Liver (tissue), 9 donors: ENCODE data around the gene RBMS3. TPM values are rescaled to one million over a fixed set of nuclear protein-coding genes. Genes with fewer than 3 reads are reported as not detected.

Experiments used
- DNase-seq: peaks from one replicate; pipeline ENCODE4 v3.0.0-alpha.2; 2017; ENCODE audit warnings: low spot score
- H3K27ac ChIP-seq, 2 donors: one replicate each; pipeline ENCODE4 v1.7.0; 2013; ENCODE audit warnings: inconsistent platforms in 2 of 2, low read length in 2 of 2, control low read depth in 1 of 2, low read depth in 1 of 2, mild to moderate bottlenecking in 1 of 2
- H3K27me3 ChIP-seq, 4 donors: one replicate each; pipeline versions ENCODE4 v1.6.1 to v1.7.0; 2013; ENCODE audit warnings: low read length in 3 of 4, inconsistent platforms in 1 of 4, mild to moderate bottlenecking in 1 of 4, moderate library complexity in 1 of 4; ENCODE audit not compliant: control insufficient read depth in 4 of 4, insufficient read depth in 4 of 4
- H3K36me3 ChIP-seq, 4 donors: one replicate each; pipeline versions ENCODE4 v1.6.1 to v1.7.0; 2013; ENCODE audit warnings: low read length in 3 of 4, mild to moderate bottlenecking in 3 of 4, low read depth in 1 of 4, moderate library complexity in 1 of 4; ENCODE audit not compliant: control insufficient read depth in 4 of 4, insufficient read depth in 3 of 4
- H3K4me1 ChIP-seq, 4 donors: one replicate each; pipeline versions ENCODE4 v1.6.1 to v1.7.0; 2013; ENCODE audit warnings: low read length in 3 of 4, mild to moderate bottlenecking in 3 of 4, moderate library complexity in 1 of 4; ENCODE audit not compliant: control insufficient read depth in 4 of 4, insufficient read depth in 4 of 4
- H3K4me3 ChIP-seq, 3 donors: one replicate each; pipeline versions ENCODE4 v1.6.1 to v1.7.0; 2013; ENCODE audit warnings: low read length in 3 of 3, control low read depth in 1 of 3, low read depth in 1 of 3, mild to moderate bottlenecking in 1 of 3
- H3K9ac ChIP-seq, 2 donors: one replicate each; pipeline ENCODE4 v1.7.0; 2013; ENCODE audit warnings: low read length in 2 of 2, mild to moderate bottlenecking in 2 of 2, moderate library complexity in 2 of 2, control low read depth in 1 of 2, low read depth in 1 of 2
- H3K9me3 ChIP-seq, 4 donors: one replicate each; pipeline versions ENCODE4 v1.6.1 to v1.7.0; 2013; ENCODE audit warnings: low read length in 3 of 4; ENCODE audit not compliant: control insufficient read depth in 4 of 4
- ATF3 ChIP-seq: IDR thresholded peaks from 2 replicates; pipeline ENCODE4 v1.6.1; 2016; ENCODE audit warnings: antibody characterized with exemption
- CTCF ChIP-seq: fragments of 150-350 bp; IDR thresholded peaks from 2 replicates; pipeline ENCODE4 v1.5.1; 2017; ENCODE audit warnings: improper control_type of control experiment, low read depth, low read length; ENCODE audit not compliant: missing input control
- EGR1 ChIP-seq, 2 donors: IDR thresholded peaks; 2 replicates each; pipeline ENCODE4 v1.6.1; 2016 to 2018; ENCODE audit warnings: antibody characterized with exemption in 2 of 2, low read depth in 2 of 2
- FOXA1 ChIP-seq: IDR thresholded peaks from 2 replicates; pipeline ENCODE4 v1.6.1; 2016; ENCODE audit warnings: antibody characterized with exemption
- FOXA2 ChIP-seq: IDR thresholded peaks from 2 replicates; pipeline ENCODE4 v1.6.1; 2016; ENCODE audit warnings: antibody characterized with exemption
- GABPA ChIP-seq, 2 donors: IDR thresholded peaks in 1 of 2; conservative IDR thresholded peaks in 1 of 2; 2 replicates each; pipeline ENCODE4 v1.6.1; 2016; ENCODE audit warnings: antibody characterized with exemption in 2 of 2, mild to moderate bottlenecking in 1 of 2, moderate library complexity in 1 of 2
- HNF4A ChIP-seq, 2 donors: conservative IDR thresholded peaks; 2 replicates each; pipeline ENCODE4 v1.6.1; 2016; ENCODE audit warnings: antibody characterized with exemption in 2 of 2, mild to moderate bottlenecking in 2 of 2
- HNF4G ChIP-seq: IDR thresholded peaks from 2 replicates; pipeline ENCODE4 v1.6.1; 2016; ENCODE audit warnings: antibody characterized with exemption
- JUND ChIP-seq, 2 donors: IDR thresholded peaks; 2 replicates each; pipeline ENCODE4 v1.6.1; 2016; ENCODE audit warnings: antibody characterized with exemption in 2 of 2
- MAX ChIP-seq: IDR thresholded peaks from 2 replicates; pipeline ENCODE4 v1.6.1; 2016; ENCODE audit warnings: antibody characterized with exemption
- NR2F2 ChIP-seq: IDR thresholded peaks from 2 replicates; pipeline ENCODE4 v1.6.1; 2016; ENCODE audit warnings: antibody characterized with exemption
- RAD21 ChIP-seq, 2 donors: IDR thresholded peaks; 2 replicates each; pipeline ENCODE4 v1.6.1; 2016; ENCODE audit warnings: antibody characterized with exemption in 2 of 2, mild to moderate bottlenecking in 2 of 2
- REST ChIP-seq: IDR thresholded peaks from 2 replicates; pipeline ENCODE4 v1.6.1; 2016; ENCODE audit warnings: antibody characterized with exemption, mild to moderate bottlenecking
- RXRA ChIP-seq, 2 donors: IDR thresholded peaks; 2 replicates each; pipeline ENCODE4 v1.6.1; 2017 to 2018; ENCODE audit warnings: antibody characterized with exemption in 2 of 2, mild to moderate bottlenecking in 1 of 2
- SP1 ChIP-seq: IDR thresholded peaks from 2 replicates; pipeline ENCODE4 v1.6.1; 2018; ENCODE audit warnings: antibody characterized with exemption, mild to moderate bottlenecking
- TAF1 ChIP-seq: conservative IDR thresholded peaks from 2 replicates; pipeline ENCODE4 v1.6.1; 2016; ENCODE audit warnings: antibody characterized with exemption, mild to moderate bottlenecking
- YY1 ChIP-seq: IDR thresholded peaks from 2 replicates; pipeline ENCODE4 v1.6.1; 2016; ENCODE audit warnings: antibody characterized with exemption, mild to moderate bottlenecking
- ZBTB33 ChIP-seq: IDR thresholded peaks from 2 replicates; pipeline ENCODE4 v1.6.1; 2016; ENCODE audit warnings: antibody characterized with exemption
- WGBS: extraction: QIAGEN DNeasy Blood & Tissue Kit; methylation state at CpG from one replicate; pipeline ENCODE4 v1.1.7; 2013; 5-methylcytosine and 5-hydroxymethylcytosine counted together
- polyA plus RNA-seq, 2 donors: library from polyadenylated mRNA; stranded (reverse) in 1 of 2; unstranded in 1 of 2; fragments of 200-250 nt in 1 of 2; fragments of >200 nt in 1 of 2; fragmentation: Nextera tagmentation in 1 of 2; extraction: Ambion mirVana in 1 of 2; gene quantifications; one replicate each; pipeline versions ENCODE4 v1.2.1 to v1.2.3, GENCODE V29; 2013 to 2015
- total RNA-seq, 2 donors: library from RNA; depleted of rRNA; stranded (reverse); fragments of >200 nt; gene quantifications; one replicate each; pipeline ENCODE4 v1.2.3, GENCODE V29; 2014
- donor health status: healthy.
- donor health status: healthy.
- donor health status: healthy.
- donor health status: healthy.
- donor health status: healthy.

The RBMS3 gene
- total and polyA plus RNA-seq, 4 donors = 1.2 to 14.9 (median 9.3) TPM

GRCh38 chr3:29605845-29606244 is 325.0 kb downstream of the RBMS3 start:
- H3K9me3 ChIP-seq = no peaks in the 10 kb centered on the region
- no peaks in the 10 kb centered on the region for H3K36me3 ChIP-seq
- 94% methylated on average over 2 of the region's 2 CpGs for WGBS
- no peak for TF ChIP-seq CTCF
- TF ChIP-seq MAX = no peak
- no peak for TF ChIP-seq HNF4G
- no peak for TF ChIP-seq RXRA (IDR thresholded peaks at IDR 0.05)
- no peak for TF ChIP-seq ATF3
- no peak for TF ChIP-seq TAF1
- H3K27me3 ChIP-seq = no peaks in the 10 kb centered on the region
- H3K4me3 ChIP-seq = no peak overlapping the region
- H3K9ac ChIP-seq = no peak overlapping the region
- DNase-seq = no peak
- H3K4me1 ChIP-seq = no peaks in the 10 kb centered on the region
- H3K27ac ChIP-seq = no peak overlapping the region

- TF ChIP-seq SP1 (no peak), HNF4A (conservative IDR thresholded peaks at IDR 0.05) (no peak), FOXA1 (no peak), MAX (no peak), NR2F2 (no peak), ZBTB33 (no peak), FOXA2 (no peak), YY1 (no peak), RAD21 (IDR thresholded peaks at IDR 0.05) (no peak), JUND (IDR thresholded peaks at IDR 0.05) (no peak), HNF4G (no peak), GABPA (IDR thresholded peaks at IDR 0.05 in 1 of 2, conservative IDR thresholded peaks at IDR 0.05 in 1 of 2) (no peak), REST (no peak), RXRA (IDR thresholded peaks at IDR 0.05) (no peak), CTCF (no peak), TAF1 (no peak), EGR1 (IDR thresholded peaks at IDR 0.05; ENCODE audit: low read depth in 2 of 2) (no peak)
- no peaks in the 10 kb centered on the region for H3K4me1 ChIP-seq
- no peak overlapping the region for H3K27ac ChIP-seq
- H3K27me3 ChIP-seq = no peaks in the 10 kb centered on the region
- H3K9me3 ChIP-seq = no peaks in the 10 kb centered on the region
- H3K36me3 ChIP-seq = no peaks in the 10 kb centered on the region
- no peak for DNase-seq
- H3K4me3 ChIP-seq = no peak overlapping the region
- H3K9ac ChIP-seq = no peak overlapping the region
Measured at GRCh38 chr3:29606416-29606815, 325.5 kb downstream of the RBMS3 start.
